Measurements from ENCODE around the gene OTUD3.
"Not testable (repeated sequence)": the region's sequence is repeated elsewhere in the genome, so short reads cannot be mapped to it uniquely, and the experiment has no call there.

Gene OTUD3

GRCh38 chr1:19918057-19918456 lies 35.9 kb downstream of the OTUD3 start:
- peak; percentile 80 for DNase-seq (ENCODE audit: low read depth)

- no peak for DNase-seq (ENCODE audit: low read depth)
Observed at GRCh38 chr1:19920132-19920710, 38.0 kb downstream of the OTUD3 start.

- no peak for DNase-seq (ENCODE audit: low read depth)
Observed at GRCh38 chr1:19921310-19921709, 39.1 kb downstream of the OTUD3 start.

GRCh38 chr1:19922015-19922688 lies 40.0 kb downstream of the OTUD3 start:
- no peak for DNase-seq (ENCODE audit: low read depth)

- DNase-seq (ENCODE audit: low read depth) = no peak
Observed at GRCh38 chr1:19923137-19923952, 41.1 kb downstream of the OTUD3 start, which contains the start of gene PLA2G2E. PLA2G2E (minus strand) TSS chr1:19923617; CDS start chr1:19923559, 58 bp downstream.

GRCh38 chr1:19923953-19924346 lies 41.8 kb downstream of the OTUD3 start:
- DNase-seq (ENCODE audit: low read depth) = no peak

GRCh38 chr1:19925342-19926070 lies 43.3 kb downstream of the OTUD3 start:
- no peak for DNase-seq (ENCODE audit: low read depth)

GRCh38 chr1:19926296-19927129 lies 44.3 kb downstream of the OTUD3 start:
- DNase-seq (ENCODE audit: low read depth) = no peak

- not testable (repeated sequence) for DNase-seq (ENCODE audit: low read depth)
Observed at GRCh38 chr1:19927130-19927421, 44.9 kb downstream of the OTUD3 start.

- no peak for DNase-seq (ENCODE audit: low read depth)
Observed at GRCh38 chr1:19932866-19933265, 50.7 kb downstream of the OTUD3 start.

GRCh38 chr1:19934336-19934735 lies 52.1 kb downstream of the OTUD3 start:
- no peak for DNase-seq (ENCODE audit: low read depth)

GRCh38 chr1:19936061-19936750 lies 54.0 kb downstream of the OTUD3 start:
- no peak for DNase-seq (ENCODE audit: low read depth)

GRCh38 chr1:19938472-19938871 lies 56.3 kb downstream of the OTUD3 start:
- DNase-seq (ENCODE audit: low read depth) = no peak

GRCh38 chr1:19940486-19941205 lies 58.5 kb downstream of the OTUD3 start:
- no peak for DNase-seq (ENCODE audit: low read depth)

- DNase-seq (ENCODE audit: low read depth) = no peak
Observed at GRCh38 chr1:19941206-19941568, 59.0 kb downstream of the OTUD3 start.

GRCh38 chr1:19942088-19942487 lies 59.9 kb downstream of the OTUD3 start:
- no peak for DNase-seq (ENCODE audit: low read depth)

GRCh38 chr1:19942657-19943056 lies 60.5 kb downstream of the OTUD3 start:
- no peak for DNase-seq (ENCODE audit: low read depth)

- DNase-seq (ENCODE audit: low read depth) = no peak
Observed at GRCh38 chr1:19945914-19946313, 63.7 kb downstream of the OTUD3 start.

- no peak for DNase-seq (ENCODE audit: low read depth)
Observed at GRCh38 chr1:19946331-19946751, 64.1 kb downstream of the OTUD3 start.

- DNase-seq (ENCODE audit: low read depth) = no peak
Observed at GRCh38 chr1:19946971-19947370, 64.8 kb downstream of the OTUD3 start.
